Measurements from ENCODE around the gene SRD5A3.

The SRD5A3 gene

DNA sequence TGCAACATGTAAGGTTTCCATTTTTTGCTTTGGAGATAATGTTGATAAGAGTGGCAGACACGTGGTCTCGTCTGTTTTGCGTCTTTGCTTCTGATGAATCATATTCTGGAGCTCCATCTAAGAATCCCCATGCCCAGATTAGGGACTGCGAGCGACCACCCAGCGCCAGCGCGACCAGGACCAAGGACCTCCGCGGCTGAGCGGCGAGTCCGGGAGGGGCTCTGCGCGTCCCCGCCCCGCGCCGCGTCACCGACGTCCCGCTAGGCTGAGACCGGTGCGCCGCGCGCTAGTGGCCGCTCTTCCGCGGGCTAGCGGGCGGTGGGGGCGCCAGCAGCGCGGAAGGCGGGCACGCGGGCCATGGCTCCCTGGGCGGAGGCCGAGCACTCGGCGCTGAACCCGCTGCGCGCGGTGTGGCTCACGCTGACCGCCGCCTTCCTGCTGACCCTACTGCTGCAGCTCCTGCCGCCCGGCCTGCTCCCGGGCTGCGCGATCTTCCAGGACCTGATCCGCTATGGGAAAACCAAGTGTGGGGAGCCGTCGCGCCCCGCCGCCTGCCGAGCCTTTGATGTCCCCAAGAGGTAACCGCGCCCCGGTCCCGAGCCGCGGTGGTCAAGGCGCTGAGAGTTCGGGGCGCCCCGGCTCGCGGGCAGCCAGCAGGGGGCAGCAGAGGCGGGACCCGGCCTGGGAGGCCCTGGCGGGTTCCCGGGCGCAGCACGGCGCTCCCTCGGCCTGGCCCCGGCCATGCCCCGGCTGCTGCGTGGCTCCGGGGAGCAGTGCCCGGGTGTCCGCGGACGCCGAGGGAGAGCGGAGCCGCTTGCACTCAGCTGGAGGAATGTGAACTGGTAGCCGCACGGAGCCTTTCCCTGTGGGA is at the start of gene SRD5A3:
Gene SRD5A3 (plus strand): TSS at position 263 of the 871 bp plus-strand sequence. CDS start 95 bp downstream, at position 358.
- TF ChIP-seq, protein P1, sequence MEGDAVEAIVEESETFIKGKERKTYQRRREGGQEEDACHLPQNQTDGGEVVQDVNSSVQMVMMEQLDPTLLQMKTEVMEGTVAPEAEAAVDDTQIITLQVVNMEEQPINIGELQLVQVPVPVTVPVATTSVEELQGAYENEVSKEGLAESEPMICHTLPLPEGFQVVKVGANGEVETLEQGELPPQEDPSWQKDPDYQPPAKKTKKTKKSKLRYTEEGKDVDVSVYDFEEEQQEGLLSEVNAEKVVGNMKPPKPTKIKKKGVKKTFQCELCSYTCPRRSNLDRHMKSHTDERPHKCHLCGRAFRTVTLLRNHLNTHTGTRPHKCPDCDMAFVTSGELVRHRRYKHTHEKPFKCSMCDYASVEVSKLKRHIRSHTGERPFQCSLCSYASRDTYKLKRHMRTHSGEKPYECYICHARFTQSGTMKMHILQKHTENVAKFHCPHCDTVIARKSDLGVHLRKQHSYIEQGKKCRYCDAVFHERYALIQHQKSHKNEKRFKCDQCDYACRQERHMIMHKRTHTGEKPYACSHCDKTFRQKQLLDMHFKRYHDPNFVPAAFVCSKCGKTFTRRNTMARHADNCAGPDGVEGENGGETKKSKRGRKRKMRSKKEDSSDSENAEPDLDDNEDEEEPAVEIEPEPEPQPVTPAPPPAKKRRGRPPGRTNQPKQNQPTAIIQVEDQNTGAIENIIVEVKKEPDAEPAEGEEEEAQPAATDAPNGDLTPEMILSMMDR (IDR thresholded peaks at IDR 0.05; ENCODE audit: insufficient read depth, low read depth, low read length, missing control alignments): peak; percentile 47
- peak within 1 kb of the TSS; percentile 63 for H3K4me3 ChIP-seq (ENCODE audit: low read length)
- DNase-seq (ENCODE audit: low read depth): peak; percentile 63

GRCh38 chr4:55297346-55297745 is 48.7 kb upstream of the SRD5A3 start:
- peak; percentile 96 for DNase-seq (ENCODE audit: low read depth)
- TF ChIP-seq, protein P1 (IDR thresholded peaks at IDR 0.05; ENCODE audit: insufficient read depth, low read depth, low read length, missing control alignments): no peak
- no peak overlapping the region for H3K4me3 ChIP-seq (ENCODE audit: low read length)

DNA sequence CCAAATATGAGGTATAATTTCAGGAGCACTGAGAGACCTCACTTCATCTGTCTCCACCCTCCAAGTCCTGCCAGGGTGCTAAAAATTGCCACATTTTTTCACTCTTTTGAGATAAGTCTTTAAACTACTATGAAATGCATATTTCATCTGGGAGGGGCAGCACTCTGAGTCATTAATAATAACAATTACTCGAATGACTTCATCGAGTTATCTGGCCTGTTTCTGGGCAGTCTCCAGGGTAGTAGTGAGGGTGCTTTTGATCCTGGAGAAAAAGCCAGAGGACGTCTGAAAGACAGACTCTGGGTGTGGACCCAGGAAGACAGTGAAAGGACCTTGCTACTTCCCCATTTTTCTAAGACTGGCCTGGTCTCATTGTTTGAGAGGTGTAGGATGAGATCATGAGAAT is 42.3 kb upstream of the SRD5A3 start:
- H3K4me3 ChIP-seq (ENCODE audit: low read length): no peak overlapping the region
- TF ChIP-seq, protein P1 (IDR thresholded peaks at IDR 0.05; ENCODE audit: insufficient read depth, low read depth, low read length, missing control alignments): no peak
- peak; percentile 97 for DNase-seq (ENCODE audit: low read depth)

DNA sequence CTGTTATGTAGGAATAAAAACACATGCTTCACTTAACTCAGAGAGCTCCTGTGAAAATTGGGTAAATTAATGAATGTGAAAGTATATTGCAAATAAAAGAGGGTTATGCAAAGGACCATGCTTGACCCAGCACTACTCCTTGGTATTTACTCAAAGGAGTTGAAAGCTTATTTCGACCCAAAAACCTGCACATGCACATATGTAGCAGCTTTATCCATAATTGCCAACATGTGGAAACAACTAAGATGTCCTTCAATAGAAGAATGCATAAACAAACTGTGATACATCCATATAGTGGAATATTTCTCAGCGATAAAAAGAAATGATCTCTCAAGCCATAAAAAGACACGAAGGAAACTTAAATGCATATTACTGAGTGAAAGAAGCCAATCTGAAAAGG is 41.7 kb upstream of the SRD5A3 start:
- TF ChIP-seq, protein P1 (IDR thresholded peaks at IDR 0.05; ENCODE audit: insufficient read depth, low read depth, low read length, missing control alignments): no peak

DNA sequence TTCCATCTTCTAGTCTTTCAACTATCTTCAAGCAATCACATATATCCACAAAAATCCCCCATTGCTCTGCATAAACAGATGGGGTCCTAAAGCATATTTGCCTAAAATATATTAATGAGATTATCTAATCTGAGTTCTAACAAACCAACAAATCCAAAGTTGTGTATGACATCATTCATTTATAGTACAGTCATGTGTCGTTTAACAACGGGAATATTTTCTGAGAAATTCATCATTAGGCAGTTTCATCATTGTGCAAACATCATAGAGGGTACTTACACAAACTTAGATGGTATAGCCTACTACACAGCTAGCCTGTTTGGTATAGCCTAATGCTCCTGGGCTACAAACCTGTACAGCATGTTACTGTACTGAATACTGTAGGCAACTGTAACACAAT is 38.0 kb upstream of the SRD5A3 start:
- DNase-seq (ENCODE audit: low read depth): peak; percentile 16
- TF ChIP-seq, protein P1 (IDR thresholded peaks at IDR 0.05; ENCODE audit: insufficient read depth, low read depth, low read length, missing control alignments): no peak
- no peak overlapping the region for H3K4me3 ChIP-seq (ENCODE audit: low read length)

More for the DNA sequence above, 41.7 kb upstream of the SRD5A3 start:
- no peak for DNase-seq (ENCODE audit: low read depth)
- H3K4me3 ChIP-seq (ENCODE audit: low read length): no peak overlapping the region

- no peak overlapping the region for H3K4me3 ChIP-seq (ENCODE audit: low read length)
- TF ChIP-seq, protein P1 (IDR thresholded peaks at IDR 0.05; ENCODE audit: insufficient read depth, low read depth, low read length, missing control alignments): no peak
- peak; percentile 15 for DNase-seq (ENCODE audit: low read depth)
Observed at GRCh38 chr4:55311792-55312488, 34.1 kb upstream of the SRD5A3 start.

All from epithelial cell of esophagus (primary cell).